GM12875 (cell line): ENCODE data around the gene MTMR3.

Experiments
- H3K4me3 ChIP-seq: one replicate; pipeline ENCODE4 v1.5.1; 2011; ENCODE audit warnings: low read depth, low read length, control low read depth
- CTCF ChIP-seq: IDR thresholded peaks from 2 replicates; pipeline ENCODE4 v1.5.1; 2011; ENCODE audit warnings: low read depth, mild to moderate bottlenecking, control low read depth, inconsistent platforms, low read length, moderate library complexity, borderline replicate concordance; ENCODE audit not compliant: insufficient read depth

Gene MTMR3

GRCh38 chr22:29979777-29980321, 96.9 kb downstream of the MTMR3 start:
- TF ChIP-seq CTCF: no peak
- no peak overlapping the region for H3K4me3 ChIP-seq

GRCh38 chr22:29983296-29983917, 100.4 kb downstream of the MTMR3 start:
- no peak for TF ChIP-seq CTCF
- no peak overlapping the region for H3K4me3 ChIP-seq

GRCh38 chr22:29985912-29986311, 102.9 kb downstream of the MTMR3 start:
- no peak for TF ChIP-seq CTCF
- H3K4me3 ChIP-seq: no peak overlapping the region

GRCh38 chr22:29987137-29987536, 104.2 kb downstream of the MTMR3 start:
- no peak overlapping the region for H3K4me3 ChIP-seq
- TF ChIP-seq CTCF: no peak

GRCh38 chr22:29988719-29989118, 105.7 kb downstream of the MTMR3 start:
- H3K4me3 ChIP-seq: no peak overlapping the region
- TF ChIP-seq CTCF: no peak

- H3K4me3 ChIP-seq: no peak overlapping the region
- TF ChIP-seq CTCF: no peak
Observed at GRCh38 chr22:29989446-29989845, 106.5 kb downstream of the MTMR3 start.

- no peak for TF ChIP-seq CTCF
- H3K4me3 ChIP-seq: no peak overlapping the region
Observed at GRCh38 chr22:29992341-29993275, 109.6 kb downstream of the MTMR3 start.
